RWPE2 (cell line): ENCODE data around the gene TYMP.
A peak's percentile ranks its signal among the peaks of the same experiment; 100 is the strongest.

ENCODE experiments used
- ATAC-seq: fragments of 200-7000 bp; cut with Tn5 transposase; 3 replicates; pipeline ENCODE4 v1.9.1; 2021; ENCODE audit warnings: low read depth
- DNase-seq: peaks from one replicate; pipeline ENCODE4 v3.0.0-alpha.2; 2020; ENCODE audit warnings: low spot score
- H3K27ac ChIP-seq: fragments of 450-650 bp; 2 replicates; pipeline ENCODE4 v1.5.1; 2017; ENCODE audit warnings: mild to moderate bottlenecking; ENCODE audit not compliant: poor library complexity, severe bottlenecking
- H3K27me3 ChIP-seq: fragments of 250-450 bp; sonication (Bioruptor Pico); 2 replicates; pipeline ENCODE4 v1.5.1; 2021; ENCODE audit warnings: mild to moderate bottlenecking, moderate library complexity; ENCODE audit not compliant: insufficient read depth, poor library complexity, severe bottlenecking
- H3K36me3 ChIP-seq: fragments of 250-450 bp; sonication (Bioruptor Pico); 2 replicates; pipeline ENCODE4 v1.5.1; 2020; ENCODE audit warnings: low read depth, mild to moderate bottlenecking, moderate library complexity
- H3K4me1 ChIP-seq: fragments of 250-450 bp; sonication (Bioruptor Pico); 2 replicates; pipeline ENCODE4 v1.5.1; 2021; ENCODE audit warnings: mild to moderate bottlenecking, moderate library complexity; ENCODE audit not compliant: insufficient read depth, poor library complexity, severe bottlenecking
- H3K4me3 ChIP-seq: fragments of 250-450 bp; sonication (Bioruptor Pico); 2 replicates; pipeline ENCODE4 v1.5.1; 2021; ENCODE audit warnings: mild to moderate bottlenecking, moderate library complexity; ENCODE audit not compliant: severe bottlenecking
- H3K9me3 ChIP-seq: fragments of 250-450 bp; sonication (Bioruptor Pico); 2 replicates; pipeline ENCODE4 v1.5.1; 2021; ENCODE audit warnings: mild to moderate bottlenecking, moderate library complexity; ENCODE audit not compliant: severe bottlenecking
- TF ChIP-seq, protein P1 (sequence below): fragments of 450-650 bp; IDR thresholded peaks from one replicate; pipeline ENCODE4 v1.5.1; 2017; ENCODE audit warnings: mild to moderate bottlenecking, moderate library complexity; ENCODE audit not compliant: poor library complexity, severe bottlenecking

TYMP gene

DNA sequence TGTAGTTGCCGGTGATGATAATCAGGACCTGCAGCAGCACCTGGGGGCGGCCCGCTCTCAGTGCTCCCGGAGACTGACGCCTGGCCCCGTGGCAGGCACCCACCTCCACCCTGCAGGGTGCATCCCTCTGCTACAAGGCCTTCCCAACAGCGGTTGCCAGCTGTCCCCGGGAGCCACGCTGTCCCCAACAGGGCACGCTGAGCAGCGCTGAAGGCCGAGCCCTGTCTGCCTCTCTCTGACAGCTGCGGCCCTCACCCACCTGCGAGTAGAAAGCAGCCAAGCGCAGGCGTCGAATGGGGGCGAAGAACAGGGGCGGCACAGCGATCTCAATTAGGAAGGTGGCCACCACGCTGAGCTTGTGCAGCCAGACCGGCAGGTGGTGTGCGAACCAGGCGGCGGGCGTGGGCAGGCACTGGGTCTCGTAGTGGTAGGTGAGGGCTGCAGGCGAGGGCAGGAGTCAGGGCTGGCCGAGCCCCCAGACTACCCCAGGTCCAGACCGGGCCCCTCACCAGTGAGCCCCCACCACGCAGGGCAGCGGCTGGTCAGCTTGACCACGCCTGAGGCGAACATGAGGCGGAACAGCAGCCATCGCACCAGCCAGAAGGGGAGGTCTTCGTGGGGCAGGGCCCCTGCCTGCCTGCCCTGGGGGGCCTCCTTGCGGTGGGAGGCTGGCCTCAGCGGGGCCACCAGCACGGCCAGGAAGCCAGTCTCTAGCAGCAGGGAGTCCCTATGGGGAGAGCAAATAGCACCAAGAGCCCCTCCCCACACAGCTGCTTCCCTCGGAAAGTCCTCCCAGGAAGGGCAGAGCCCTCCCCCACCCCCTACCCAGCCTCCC is 23.8 kb downstream of the TYMP start:
- Histone ChIP-seq H3K27me3 (no peaks in the 10 kb centered on the region), H3K9me3 (no peaks in the 10 kb centered on the region), H3K4me1 (peaks cover 7% of the 10 kb centered on the region), H3K4me3 (no peak overlapping the region), H3K36me3 (peaks cover 30% of the 10 kb centered on the region), H3K27ac (no peak overlapping the region)
- TF ChIP-seq, protein P1, sequence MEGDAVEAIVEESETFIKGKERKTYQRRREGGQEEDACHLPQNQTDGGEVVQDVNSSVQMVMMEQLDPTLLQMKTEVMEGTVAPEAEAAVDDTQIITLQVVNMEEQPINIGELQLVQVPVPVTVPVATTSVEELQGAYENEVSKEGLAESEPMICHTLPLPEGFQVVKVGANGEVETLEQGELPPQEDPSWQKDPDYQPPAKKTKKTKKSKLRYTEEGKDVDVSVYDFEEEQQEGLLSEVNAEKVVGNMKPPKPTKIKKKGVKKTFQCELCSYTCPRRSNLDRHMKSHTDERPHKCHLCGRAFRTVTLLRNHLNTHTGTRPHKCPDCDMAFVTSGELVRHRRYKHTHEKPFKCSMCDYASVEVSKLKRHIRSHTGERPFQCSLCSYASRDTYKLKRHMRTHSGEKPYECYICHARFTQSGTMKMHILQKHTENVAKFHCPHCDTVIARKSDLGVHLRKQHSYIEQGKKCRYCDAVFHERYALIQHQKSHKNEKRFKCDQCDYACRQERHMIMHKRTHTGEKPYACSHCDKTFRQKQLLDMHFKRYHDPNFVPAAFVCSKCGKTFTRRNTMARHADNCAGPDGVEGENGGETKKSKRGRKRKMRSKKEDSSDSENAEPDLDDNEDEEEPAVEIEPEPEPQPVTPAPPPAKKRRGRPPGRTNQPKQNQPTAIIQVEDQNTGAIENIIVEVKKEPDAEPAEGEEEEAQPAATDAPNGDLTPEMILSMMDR, result no peak
- peak; percentile 57 for DNase-seq
- ATAC-seq, result no peak

DNA sequence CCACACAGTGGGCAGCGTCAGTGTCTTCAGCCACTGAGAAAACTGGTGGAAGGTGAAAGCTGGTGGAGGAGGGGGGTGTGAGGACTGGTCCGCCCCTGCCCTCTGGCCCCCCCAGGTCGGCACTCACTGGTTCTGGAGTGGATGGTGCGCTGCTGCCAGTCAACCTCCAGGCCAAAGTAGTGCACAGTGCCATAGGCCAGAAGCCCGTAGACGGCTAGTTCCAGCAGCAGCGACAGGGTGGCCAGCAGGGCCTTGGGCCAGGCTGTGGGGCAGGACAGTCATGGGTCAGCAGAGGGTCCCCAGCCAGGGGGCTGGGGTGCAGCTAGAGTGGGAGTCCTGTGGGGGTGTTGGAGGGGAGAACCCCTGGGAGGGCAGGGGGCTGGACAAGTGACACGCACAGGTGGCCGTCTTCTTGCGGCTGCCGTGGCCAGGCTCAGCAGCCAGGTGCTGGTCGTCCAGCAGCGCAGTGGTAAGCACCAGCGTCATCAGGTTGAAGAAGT is 24.5 kb downstream of the TYMP start:
- peaks cover 7% of the 10 kb centered on the region for H3K4me1 ChIP-seq
- TF ChIP-seq, protein P1, result no peak
- no peaks in the 10 kb centered on the region for H3K27me3 ChIP-seq
- peaks cover 27% of the 10 kb centered on the region for H3K36me3 ChIP-seq
- H3K27ac ChIP-seq, result no peak overlapping the region
- no peak for DNase-seq
- H3K4me3 ChIP-seq, result no peak overlapping the region
- no peaks in the 10 kb centered on the region for H3K9me3 ChIP-seq
- no peak for ATAC-seq

DNA sequence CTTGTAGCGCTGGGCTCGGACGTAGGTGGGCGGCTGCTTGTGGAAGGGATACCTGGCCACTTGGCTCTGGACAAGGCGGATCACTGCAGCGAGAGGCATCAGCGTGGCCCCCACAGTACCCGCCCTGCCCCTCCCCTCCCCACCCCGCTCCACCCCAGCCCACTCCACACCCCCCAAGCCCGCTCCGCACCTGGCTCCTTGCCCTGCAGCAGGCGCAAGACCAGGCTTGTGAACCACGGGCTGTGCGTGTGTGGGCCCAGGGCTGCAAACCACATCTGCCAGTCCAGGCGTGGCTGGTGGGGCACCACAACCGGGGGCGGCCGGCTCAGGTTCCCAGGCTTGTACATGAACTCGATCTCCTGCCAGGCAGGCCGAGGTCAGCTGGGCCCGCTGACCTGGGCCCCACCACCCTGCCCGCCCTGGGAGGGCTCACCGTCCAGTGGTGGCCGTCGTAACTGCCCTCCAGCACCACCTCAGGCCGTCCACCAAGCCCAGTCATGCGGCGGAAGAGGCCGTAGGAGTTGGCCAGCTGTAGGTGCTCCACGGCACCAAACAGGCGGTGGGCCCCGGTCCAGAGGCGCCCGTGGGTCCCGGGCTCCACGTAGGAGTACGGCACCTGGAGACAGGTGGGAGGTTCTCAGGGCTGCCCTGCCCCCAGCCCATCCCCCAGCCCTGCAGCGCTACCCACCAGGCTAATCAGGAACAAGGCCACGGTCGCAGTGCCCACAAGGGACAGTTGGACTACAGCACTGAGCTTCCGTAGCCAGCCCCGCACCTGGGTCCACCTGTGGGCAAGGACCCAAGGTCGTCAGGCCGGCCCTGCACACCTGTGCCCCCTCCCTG is 25.2 kb downstream of the TYMP start:
- H3K9me3 ChIP-seq, result no peaks in the 10 kb centered on the region

DNA sequence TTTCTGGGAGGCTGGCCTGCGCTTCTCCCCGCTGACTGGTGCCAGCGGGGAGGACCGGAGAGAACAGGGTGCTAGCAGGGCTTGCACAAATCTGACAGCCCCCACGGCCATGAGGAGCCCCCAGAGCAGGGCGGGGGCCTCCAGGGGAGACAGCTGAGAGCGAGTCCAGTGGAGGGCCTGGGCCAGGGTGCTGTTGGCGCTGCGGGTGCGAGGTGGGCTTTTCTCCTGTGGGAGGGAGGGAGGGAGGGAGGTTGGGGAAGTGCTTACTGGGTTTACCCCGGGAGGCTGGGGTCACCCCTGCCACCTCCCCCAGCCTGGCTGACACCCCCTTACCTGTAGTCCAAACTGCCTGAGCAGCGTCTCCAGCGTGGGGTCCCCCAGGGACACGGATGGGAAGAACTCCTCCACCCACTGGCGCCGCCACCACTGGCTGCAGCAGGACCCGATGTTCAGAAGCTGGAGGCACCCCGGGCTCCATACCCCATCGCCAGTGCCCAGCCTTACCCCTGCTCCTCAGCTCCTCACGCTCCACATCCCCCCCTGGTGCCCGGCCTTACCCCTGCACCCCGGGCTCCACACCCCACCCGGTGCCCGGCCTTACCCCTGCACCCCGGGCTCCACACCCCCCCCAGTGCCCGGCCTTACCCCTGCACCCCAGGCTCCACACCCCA is 26.2 kb downstream of the TYMP start:
- TF ChIP-seq, protein P1, result no peak
- no peak for ATAC-seq
- DNase-seq, result peak; percentile 61
- Histone ChIP-seq H3K4me3 (no peak overlapping the region), H3K36me3 (peaks cover 17% of the 10 kb centered on the region), H3K4me1 (no peaks in the 10 kb centered on the region), H3K9me3 (no peaks in the 10 kb centered on the region), H3K27ac (no peak overlapping the region), H3K27me3 (no peaks in the 10 kb centered on the region)

More for the DNA sequence above, 25.2 kb downstream of the TYMP start:
- ATAC-seq, result no peak
- peak; percentile 66 for DNase-seq
- no peak overlapping the region for H3K27ac ChIP-seq
- TF ChIP-seq, protein P1, result no peak
- peaks cover 7% of the 10 kb centered on the region for H3K4me1 ChIP-seq
- peaks cover 22% of the 10 kb centered on the region for H3K36me3 ChIP-seq
- H3K27me3 ChIP-seq, result no peaks in the 10 kb centered on the region
- H3K4me3 ChIP-seq, result no peak overlapping the region
